Body of pancreas (tissue), 4 donors: ENCODE data around the gene PLXDC2. TPM values are rescaled to one million over a fixed set of nuclear protein-coding genes. Genes with fewer than 3 reads are reported as not detected.

Experiments used
- ATAC-seq: fragments of 150-250 bp; one replicate; pipeline ENCODE4 v1.9.1; 2016
- DNase-seq, 4 donors: peaks; one replicate each; pipeline ENCODE4 v3.0.0-alpha.2; 2019
- H3K27ac ChIP-seq, 4 donors: fragments of 200-600 bp; sonication (generic); 1 replicate in 3 of 4; 2 replicates in 1 of 4; pipeline versions ENCODE4 v1.5.1 to v1.6.1; 2016 to 2019; ENCODE audit warnings: mild to moderate bottlenecking in 1 of 4, mixed read lengths in 1 of 4, moderate library complexity in 1 of 4
- H3K27me3 ChIP-seq, 2 donors: fragments of 200-600 bp; sonication (generic); one replicate each; pipeline ENCODE4 v1.6.0; 2016; ENCODE audit warnings: mild to moderate bottlenecking in 1 of 2
- H3K36me3 ChIP-seq, 2 donors: fragments of 200-600 bp; sonication (generic); replicated peaks in 1 of 2; 2 replicates each; pipeline ENCODE4 v1.5.1; 2016; ENCODE audit warnings: low read depth in 2 of 2; ENCODE audit not compliant: insufficient read depth in 1 of 2
- H3K4me1 ChIP-seq: fragments of 200-600 bp; sonication (generic); one replicate; pipeline ENCODE4 v1.6.0; 2016
- H3K4me3 ChIP-seq, 2 donors: fragments of 200-600 bp; sonication (generic); 1 replicate in 1 of 2; 2 replicates in 1 of 2; pipeline ENCODE4 v1.5.1; 2016 to 2019
- H3K9me3 ChIP-seq, 3 donors: fragments of 200-600 bp; sonication (generic); 1 replicate in 2 of 3; 2 replicates in 1 of 3; pipeline ENCODE4 v1.5.1; 2016
- POLR2A ChIP-seq, 3 donors: fragments of 450-650 bp; IDR thresholded peaks; one replicate each; pipeline ENCODE4 v1.6.1; 2016; ENCODE audit warnings: antibody characterized with exemption in 3 of 3, mild to moderate bottlenecking in 2 of 3
- WGBS, 2 donors: methylation state at CpG; one replicate each; pipeline ENCODE4 v1.1.5; 2017; 5-methylcytosine and 5-hydroxymethylcytosine counted together
- intact Hi-C: fragments of 100-400 bp; cut with DNase I; formaldehyde crosslinking; loops from one replicate; pipeline ENCODE4 v1.15.1; 2023
- total RNA-seq, 2 donors: library from RNA; depleted of rRNA; stranded (reverse); fragments of >200 nt; gene quantifications; one replicate each; pipeline ENCODE4 v1.1.0, GENCODE V29; 2016
- TF ChIP-seq, protein P1 (sequence below), 7 experiments: fragments of 450-650 bp in 4 of 7; fragments of 200-600 bp in 3 of 7; sonication (generic) in 3 of 7; IDR thresholded peaks; one replicate each; pipeline ENCODE4 v1.5.1; 2016 to 2019; ENCODE audit warnings: antibody characterized with exemption in 7 of 7

Gene PLXDC2
- total RNA-seq, 2 donors from 2014 or later: 8.2 to 13.5 TPM

DNA sequence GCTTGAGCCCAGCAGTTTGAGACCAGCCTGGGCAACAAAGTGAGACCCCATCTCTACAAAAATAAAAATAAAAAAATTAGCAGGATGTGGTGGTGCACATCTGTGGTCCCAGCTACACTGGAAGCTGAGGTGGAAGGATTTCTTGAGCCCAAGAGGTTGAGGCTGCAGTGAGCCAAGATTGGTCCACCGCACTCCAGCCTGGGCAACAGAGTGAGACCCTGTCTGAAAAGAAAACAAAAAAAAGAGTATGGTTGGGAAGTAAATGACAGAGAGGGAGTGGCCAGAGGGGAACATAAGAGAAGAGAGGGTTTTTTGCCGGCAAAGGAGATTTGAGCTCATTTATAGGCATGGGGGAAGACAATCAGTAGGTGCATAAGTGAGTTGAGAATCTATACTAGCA lies 19.7 kb downstream of the PLXDC2 start:
- no peak overlapping the region for H3K27ac ChIP-seq
- intact Hi-C loops: no loop called here

DNA sequence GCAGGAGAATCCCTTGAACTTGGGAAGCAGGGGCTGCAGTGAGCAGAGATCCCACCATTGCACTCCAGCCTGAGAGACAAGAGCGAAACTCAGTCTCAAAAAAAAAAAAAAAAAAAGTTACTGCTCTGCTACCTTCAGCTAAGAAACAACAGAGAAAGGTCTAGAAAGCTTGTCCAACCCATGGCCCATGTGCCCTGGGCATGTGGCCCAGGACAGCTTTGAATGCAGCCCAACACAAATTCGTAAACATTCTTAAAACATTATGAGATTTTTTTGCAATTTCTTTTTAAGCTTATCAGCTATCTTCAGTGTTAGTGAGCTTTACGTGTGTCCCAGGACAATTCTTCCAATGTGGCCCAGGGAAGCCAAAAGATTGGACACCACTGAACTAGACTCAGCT lies 22.9 kb downstream of the PLXDC2 start:
- WGBS, 2 donors: 59 to 66% methylated on average over 3 of the region's 3 CpGs
- intact Hi-C loops: no loop called here
- no peak for ATAC-seq

More for the DNA sequence above, 19.7 kb downstream of the PLXDC2 start:
- no peaks in the 10 kb centered on the region for H3K4me1 ChIP-seq
- TF ChIP-seq, protein P1, sequence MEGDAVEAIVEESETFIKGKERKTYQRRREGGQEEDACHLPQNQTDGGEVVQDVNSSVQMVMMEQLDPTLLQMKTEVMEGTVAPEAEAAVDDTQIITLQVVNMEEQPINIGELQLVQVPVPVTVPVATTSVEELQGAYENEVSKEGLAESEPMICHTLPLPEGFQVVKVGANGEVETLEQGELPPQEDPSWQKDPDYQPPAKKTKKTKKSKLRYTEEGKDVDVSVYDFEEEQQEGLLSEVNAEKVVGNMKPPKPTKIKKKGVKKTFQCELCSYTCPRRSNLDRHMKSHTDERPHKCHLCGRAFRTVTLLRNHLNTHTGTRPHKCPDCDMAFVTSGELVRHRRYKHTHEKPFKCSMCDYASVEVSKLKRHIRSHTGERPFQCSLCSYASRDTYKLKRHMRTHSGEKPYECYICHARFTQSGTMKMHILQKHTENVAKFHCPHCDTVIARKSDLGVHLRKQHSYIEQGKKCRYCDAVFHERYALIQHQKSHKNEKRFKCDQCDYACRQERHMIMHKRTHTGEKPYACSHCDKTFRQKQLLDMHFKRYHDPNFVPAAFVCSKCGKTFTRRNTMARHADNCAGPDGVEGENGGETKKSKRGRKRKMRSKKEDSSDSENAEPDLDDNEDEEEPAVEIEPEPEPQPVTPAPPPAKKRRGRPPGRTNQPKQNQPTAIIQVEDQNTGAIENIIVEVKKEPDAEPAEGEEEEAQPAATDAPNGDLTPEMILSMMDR (IDR thresholded peaks at IDR 0.05): no peak
- TF ChIP-seq POLR2A (IDR thresholded peaks at IDR 0.05): no peak
- DNase-seq: no peak
- no peaks in the 10 kb centered on the region for H3K36me3 ChIP-seq
- no peak for ATAC-seq
- no peaks in the 10 kb centered on the region for H3K27me3 ChIP-seq
- no peak overlapping the region for H3K4me3 ChIP-seq
- WGBS, 2 donors: 76 to 91% methylated on average over 2 of the region's 2 CpGs
- no peaks in the 10 kb centered on the region for H3K9me3 ChIP-seq

DNA sequence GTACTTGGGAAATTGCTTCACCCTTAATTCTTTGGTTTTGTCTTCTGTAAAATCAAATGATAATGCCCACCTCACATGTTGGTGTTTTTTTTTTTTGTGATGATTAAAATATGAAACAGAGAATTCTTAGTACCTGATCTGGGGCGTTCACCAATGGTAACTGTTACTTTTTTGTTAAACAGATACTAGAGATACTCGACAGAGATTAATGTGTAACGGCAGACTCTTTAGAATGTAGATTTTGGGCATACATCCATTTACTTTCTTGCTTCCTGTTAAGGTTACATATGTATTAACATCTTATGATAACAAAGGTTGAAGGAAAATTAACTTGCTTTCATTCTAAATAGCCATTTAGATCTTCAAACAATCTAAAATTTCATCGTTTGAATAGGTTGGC lies 23.3 kb downstream of the PLXDC2 start:
- no peaks in the 10 kb centered on the region for H3K9me3 ChIP-seq
- no peak overlapping the region for H3K27ac ChIP-seq
- no peaks in the 10 kb centered on the region for H3K4me1 ChIP-seq
- DNase-seq: no peak
- H3K36me3 ChIP-seq: no peaks in the 10 kb centered on the region
- H3K27me3 ChIP-seq: no peaks in the 10 kb centered on the region
- WGBS, 2 donors: 43 to 59% methylated on average over 4 of the region's 4 CpGs
- intact Hi-C loops: no loop called here
- no peak overlapping the region for H3K4me3 ChIP-seq
- TF ChIP-seq POLR2A (IDR thresholded peaks at IDR 0.05): no peak
- TF ChIP-seq, protein P1 (IDR thresholded peaks at IDR 0.05): no peak
- no peak for ATAC-seq

More for the DNA sequence above, 22.9 kb downstream of the PLXDC2 start:
- H3K27ac ChIP-seq: no peak overlapping the region
- no peaks in the 10 kb centered on the region for H3K9me3 ChIP-seq
- no peaks in the 10 kb centered on the region for H3K27me3 ChIP-seq
- TF ChIP-seq, protein P1 (IDR thresholded peaks at IDR 0.05): no peak
- TF ChIP-seq POLR2A (IDR thresholded peaks at IDR 0.05): no peak
- H3K4me1 ChIP-seq: no peaks in the 10 kb centered on the region
- H3K4me3 ChIP-seq: no peak overlapping the region
- DNase-seq: no peak
- H3K36me3 ChIP-seq: no peaks in the 10 kb centered on the region

DNA sequence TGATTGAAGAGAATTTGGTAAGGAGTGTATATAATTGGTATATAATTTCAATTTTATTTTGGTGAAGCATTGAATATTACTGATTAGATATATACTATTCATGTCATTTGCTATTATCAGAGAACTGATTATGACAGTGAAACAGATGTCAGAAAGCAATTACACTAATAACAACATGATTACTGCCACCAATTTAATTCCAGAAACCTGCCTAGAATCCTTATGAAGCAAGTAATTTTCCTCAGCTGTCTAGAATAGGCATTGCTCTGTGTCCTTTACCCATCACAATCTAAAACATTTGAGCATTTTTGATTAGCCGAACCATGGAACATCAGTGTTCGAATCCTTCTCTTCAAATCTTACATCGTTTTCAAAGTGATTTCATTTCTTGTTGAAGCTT lies 24.5 kb downstream of the PLXDC2 start:
- TF ChIP-seq, protein P1 (IDR thresholded peaks at IDR 0.05): no peak
- TF ChIP-seq POLR2A (IDR thresholded peaks at IDR 0.05): no peak
- 82 to 88% methylated on average over 3 of the region's 3 CpGs for WGBS, 2 donors
- Histone ChIP-seq H3K27ac (no peak overlapping the region), H3K36me3 (no peaks in the 10 kb centered on the region), H3K4me3 (no peak overlapping the region), H3K9me3 (no peaks in the 10 kb centered on the region), H3K4me1 (no peaks in the 10 kb centered on the region), H3K27me3 (no peaks in the 10 kb centered on the region)
- DNase-seq: no peak
- ATAC-seq: no peak
- intact Hi-C loops: no loop called here

DNA sequence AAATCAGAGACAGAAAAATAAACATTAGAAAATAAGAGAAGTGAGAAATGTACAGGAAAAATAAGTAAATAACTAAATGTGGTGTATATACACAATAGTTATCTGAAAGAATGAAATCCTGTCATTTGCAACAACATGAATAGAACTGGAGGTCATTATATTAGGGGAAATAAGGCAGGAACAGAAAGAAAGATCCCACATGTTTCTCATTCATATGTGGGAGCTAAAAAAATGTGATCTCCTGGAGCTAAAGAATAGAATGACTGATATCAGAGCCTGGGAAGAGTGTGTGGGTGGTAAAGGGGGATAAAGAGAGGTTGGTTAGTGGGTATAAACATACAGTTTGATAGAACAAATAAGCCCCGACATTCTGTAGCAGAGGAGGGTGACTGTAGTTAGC lies 27.3 kb downstream of the PLXDC2 start:
- H3K36me3 ChIP-seq: no peaks in the 10 kb centered on the region
- ATAC-seq: no peak
- no peak overlapping the region for H3K27ac ChIP-seq
- TF ChIP-seq, protein P1 (IDR thresholded peaks at IDR 0.05): no peak
- no peak for TF ChIP-seq POLR2A (IDR thresholded peaks at IDR 0.05)
- H3K4me1 ChIP-seq: no peaks in the 10 kb centered on the region
- 33 to 42% methylated on average over 1 of the region's 1 CpG for WGBS, 2 donors
- DNase-seq: no peak
- H3K4me3 ChIP-seq: no peak overlapping the region
- no peaks in the 10 kb centered on the region for H3K27me3 ChIP-seq
- no peaks in the 10 kb centered on the region for H3K9me3 ChIP-seq
- intact Hi-C loops: no loop called here
